Measurements from ENCODE around the gene DOLPP1.
A peak's percentile ranks its signal among the peaks of the same experiment; 100 is the strongest.
"Not testable (repeated sequence)": the region's sequence is repeated elsewhere in the genome, so short reads cannot be mapped to it uniquely, and the experiment has no call there.

The DOLPP1 gene, protein sequence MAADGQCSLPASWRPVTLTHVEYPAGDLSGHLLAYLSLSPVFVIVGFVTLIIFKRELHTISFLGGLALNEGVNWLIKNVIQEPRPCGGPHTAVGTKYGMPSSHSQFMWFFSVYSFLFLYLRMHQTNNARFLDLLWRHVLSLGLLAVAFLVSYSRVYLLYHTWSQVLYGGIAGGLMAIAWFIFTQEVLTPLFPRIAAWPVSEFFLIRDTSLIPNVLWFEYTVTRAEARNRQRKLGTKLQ

GRCh38 chr9:129080601-129081387 is at the start of gene DOLPP1:
DOLPP1 (plus strand) TSS chr9:129081111; CDS start chr9:129081132, 21 bp downstream.
- DNase-seq = peak; percentile 99

GRCh38 chr9:129031514-129031913 is 49.4 kb upstream of the DOLPP1 start:
- DNase-seq = no peak

GRCh38 chr9:129032541-129033159 is 48.3 kb upstream of the DOLPP1 start:
- no peak for DNase-seq

GRCh38 chr9:129033216-129033615 is 47.7 kb upstream of the DOLPP1 start:
- DNase-seq = peak; percentile 37

- not testable (repeated sequence) for DNase-seq
Measured at GRCh38 chr9:129035838-129036237, 45.1 kb upstream of the DOLPP1 start.

DNA sequence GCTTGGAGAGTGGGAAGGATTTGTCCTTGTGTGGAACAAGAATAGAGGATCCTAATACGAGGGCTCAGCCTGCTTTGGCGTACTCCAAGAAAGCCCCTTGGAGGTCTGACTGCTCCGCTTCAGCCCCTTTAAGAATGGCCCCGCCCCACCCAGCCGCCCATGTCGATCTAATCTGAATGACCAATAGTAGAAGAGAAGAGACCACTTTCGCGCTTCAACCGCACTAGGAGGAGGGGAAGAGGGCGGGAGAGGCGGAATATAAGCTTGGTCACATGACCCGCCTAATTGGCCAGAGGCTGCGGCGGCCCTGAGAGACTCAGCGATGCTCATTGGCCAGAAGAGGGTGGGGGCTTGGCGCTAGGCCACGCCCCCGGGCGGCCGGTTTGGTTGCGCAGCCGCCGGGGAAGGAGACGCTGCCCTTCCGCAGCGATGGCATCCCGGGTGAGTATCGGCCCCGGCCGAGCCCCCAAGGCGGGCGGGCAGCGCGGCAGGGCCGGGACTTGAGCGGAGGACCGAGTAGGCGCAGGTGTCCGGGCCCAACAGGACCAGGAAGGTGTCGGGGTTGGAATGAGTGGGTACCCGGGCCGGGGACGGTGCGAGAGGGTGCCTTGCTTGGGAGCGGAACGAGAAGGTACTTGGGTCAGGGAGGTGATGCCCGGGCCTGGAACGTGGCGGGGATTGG is 44.5 kb upstream of the DOLPP1 start, which contains the start of gene MIGA2:
Gene MIGA2 (plus strand): TSS at position 386 of the 682 bp plus-strand sequence. CDS start 3,969 bp downstream, outside the sequence.
- DNase-seq = peak; percentile 99

DNA sequence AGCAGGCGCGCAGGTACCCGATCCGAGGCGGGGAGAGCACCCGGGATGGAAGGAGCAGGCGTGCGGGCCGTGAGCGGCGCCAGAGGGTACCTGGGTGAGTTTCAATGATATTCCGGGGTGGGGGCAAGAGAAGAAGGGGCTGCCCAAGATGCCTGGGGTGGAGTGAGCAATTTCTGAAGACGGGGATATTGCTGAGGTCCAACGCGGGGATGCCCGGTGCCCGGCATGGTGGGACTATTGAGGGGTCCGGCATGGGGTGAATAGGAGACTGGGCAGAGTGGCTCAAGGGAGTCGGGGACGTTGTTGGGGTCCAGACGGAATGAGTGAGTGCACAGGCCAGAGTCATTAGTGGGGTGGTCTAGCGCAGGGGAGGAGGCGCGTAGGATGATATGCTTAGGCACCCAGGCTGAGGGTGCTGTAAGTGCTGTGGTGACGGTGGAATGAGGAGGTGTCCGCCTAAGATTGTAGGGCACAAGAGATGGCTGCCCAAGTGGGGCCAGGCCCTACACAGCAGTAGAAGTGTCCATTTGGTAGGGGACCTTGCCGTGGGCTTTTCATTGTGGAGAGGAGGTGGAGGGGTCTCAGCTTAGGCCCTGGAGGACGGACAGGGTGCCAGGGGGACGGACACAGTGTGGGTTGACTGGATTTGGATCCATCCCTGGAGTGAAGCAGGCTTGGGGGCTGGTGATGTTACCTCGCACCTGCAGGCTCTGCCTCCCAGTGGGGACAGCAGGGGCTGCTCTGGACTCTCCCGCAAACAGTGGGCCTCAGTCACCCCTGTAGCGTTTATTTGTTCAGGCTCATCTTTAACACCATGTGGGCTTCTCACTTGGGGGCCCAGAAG is 43.8 kb upstream of the DOLPP1 start:
- no peak for DNase-seq

DNA sequence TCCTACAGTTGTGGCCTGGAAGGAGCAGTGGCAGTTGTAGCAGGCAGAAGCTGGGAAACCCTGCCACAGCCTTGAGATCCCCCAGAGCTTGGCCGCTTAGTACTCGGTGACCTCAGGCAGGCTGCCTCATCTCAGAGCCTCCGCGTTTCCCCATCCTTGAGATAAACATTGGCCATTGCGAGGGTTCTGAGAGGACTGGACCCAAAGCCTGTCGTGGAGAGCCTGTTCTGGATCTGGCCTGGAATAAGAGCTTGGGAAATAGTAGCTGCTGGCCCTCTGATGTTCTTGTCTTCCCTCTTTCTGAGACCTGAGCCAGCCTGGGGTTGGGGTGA is 43.2 kb upstream of the DOLPP1 start:
- no peak for DNase-seq

DNA sequence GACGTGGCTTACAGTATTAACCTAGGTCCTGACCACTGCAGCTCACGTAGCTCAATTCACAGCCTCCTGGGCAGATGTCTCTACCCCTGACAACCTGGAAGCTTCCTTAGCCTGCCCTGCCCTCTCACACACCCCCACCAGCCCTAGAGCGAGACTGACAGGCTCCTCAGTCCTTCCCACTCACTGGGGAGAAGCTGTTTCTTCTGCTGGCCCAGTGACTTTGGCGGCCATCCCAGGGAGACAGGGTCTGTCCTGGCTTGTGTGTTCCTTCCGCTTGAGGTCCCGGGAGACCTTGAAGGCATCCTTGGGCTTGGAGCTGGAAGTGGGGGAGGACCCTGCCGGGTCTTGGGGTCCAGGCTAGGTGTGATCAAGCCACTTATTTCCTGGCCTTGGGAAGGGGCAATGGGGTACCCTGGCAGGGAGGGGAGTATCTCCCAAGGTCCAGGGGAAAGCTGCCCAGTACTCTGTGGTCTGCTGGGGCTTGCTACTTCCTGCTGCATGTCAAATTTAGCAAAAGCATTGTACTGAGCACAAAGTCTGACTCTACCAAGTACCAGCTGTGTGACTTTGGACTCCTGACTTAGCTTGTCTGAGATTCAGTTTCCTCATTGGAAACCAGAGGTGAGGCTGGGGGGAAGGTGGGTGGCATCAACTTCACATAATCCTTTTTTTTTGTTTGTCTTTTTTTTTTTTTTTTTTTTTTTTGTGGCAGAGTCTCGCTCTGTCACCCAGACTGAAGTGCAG is 42.6 kb upstream of the DOLPP1 start:
- no peak for DNase-seq

DNA sequence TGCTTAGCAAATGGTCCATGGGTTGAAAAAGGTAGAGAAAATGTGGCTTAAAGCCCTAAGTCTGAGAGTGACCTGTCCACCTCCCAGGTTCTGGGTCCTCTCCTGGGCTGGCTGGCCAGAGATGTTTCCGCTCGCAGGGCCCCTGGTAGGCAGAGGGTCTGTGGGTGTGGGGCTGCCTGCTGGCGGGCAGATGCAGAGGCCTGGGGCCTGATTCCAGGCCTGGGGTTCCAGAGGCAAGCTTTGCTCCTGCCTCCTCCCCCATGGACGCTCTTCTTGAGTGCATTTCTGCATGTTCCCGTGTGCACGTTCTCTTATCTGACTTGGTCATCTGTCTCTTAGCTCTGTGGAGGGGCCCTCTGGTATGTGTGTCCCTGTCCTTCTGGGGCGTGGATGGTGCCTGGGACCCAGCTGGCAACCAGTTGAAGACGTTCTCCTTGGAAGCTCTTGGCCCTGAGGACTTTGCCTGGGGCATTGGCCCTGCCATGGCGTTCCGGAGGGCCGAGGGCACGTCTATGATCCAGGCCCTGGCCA is 40.7 kb upstream of the DOLPP1 start:
- no peak for DNase-seq

DNA sequence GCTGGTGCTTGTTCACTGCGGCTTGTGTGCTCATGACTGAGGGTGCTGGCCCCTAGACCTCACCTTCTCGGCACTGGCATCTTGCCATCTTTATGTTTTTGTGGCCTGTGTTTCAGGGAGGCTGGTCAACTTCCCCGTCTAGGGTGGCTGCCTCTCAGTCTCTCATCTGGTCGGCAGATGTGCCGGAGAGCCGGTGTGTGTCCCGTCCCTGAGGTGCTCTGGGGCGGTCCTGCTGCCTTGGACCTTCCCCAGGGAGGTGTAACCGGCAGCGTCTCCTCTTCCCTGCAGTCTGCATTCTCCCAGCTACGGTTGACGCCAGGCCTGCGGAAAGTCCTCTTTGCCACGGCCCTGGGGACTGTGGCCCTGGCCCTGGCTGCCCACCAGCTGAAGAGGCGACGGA is 38.9 kb upstream of the DOLPP1 start:
- DNase-seq = no peak

DNA sequence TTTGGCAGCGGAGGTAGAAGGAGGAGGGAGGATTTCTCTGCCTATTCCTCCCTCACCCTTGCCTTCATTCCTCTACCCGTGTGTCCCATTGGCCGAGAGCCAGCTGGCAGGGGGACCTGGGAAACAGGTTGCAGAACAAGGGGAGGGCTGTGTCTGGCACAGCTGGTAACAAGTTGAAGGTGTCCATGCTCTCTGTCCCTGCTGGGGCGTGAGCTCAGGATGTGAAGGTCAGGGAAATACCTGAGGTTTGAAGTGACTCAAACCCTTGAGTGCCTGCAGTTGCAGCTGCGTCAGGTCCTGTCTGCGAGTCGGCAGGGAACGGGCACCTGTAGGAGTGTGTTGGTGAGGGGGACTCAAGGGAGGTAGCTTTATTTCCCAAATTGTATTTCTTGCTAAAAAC is 28.3 kb upstream of the DOLPP1 start:
- no peak for DNase-seq

DNA sequence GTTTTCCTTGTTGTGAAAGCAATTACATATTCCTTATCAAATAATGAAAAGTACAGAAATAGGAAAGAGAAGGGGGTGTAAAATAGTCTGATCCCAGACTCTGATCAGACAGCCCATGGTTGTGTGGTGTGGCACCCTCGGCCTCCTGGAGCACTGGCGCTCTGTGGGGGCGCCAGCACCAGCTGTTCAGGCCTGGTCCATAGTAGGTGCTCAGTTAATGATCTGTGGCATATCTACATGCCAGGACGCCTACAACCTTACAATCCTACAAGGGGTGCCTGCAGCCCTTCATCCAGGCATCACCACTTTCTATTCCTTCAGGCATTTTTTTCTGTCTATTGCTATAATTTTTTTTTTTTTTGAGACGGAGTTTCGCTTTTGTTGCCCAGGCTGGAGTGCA is 27.9 kb upstream of the DOLPP1 start:
- no peak for DNase-seq

- no peak for DNase-seq
Measured at GRCh38 chr9:129054163-129054851, 26.6 kb upstream of the DOLPP1 start.

DNA sequence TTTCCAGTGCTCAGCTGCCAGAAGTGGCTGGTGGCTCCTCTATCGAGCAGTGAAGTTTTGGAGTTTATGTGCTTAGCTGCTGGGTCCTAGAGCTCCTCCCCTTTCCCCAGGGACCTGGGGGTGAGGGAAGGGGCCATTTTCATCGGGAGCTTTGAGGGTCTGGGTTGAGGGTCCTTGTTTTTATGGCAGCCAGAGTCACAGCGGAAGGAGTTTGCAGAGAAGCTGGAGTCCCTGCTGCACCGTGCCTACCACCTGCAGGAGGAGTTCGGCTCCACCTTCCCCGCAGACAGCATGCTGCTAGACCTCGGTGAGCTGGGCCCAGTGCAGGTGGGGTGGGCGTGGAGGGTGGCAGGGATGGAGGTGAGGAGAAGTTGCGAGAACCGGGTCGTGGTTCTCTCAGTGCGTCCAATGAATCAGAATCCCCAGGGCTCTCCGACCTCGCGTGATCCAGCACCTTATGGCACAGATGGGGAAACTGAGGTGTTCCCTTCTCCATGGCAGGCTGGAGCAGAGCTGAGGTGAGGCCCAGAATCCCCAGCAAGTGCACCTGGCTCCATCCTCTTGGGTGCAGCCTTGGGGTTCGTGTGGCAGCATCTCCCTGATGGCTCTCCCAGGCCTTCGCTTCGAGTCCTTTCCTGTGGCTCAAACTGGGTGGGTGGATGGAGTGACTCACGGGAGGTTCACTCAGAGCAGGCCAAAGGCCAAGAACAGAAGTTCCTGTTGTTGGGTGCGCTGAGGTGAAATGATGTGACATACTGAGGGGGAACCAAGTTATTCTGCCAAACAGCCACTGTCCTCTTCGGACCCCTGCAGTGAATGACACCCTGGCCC is 21.7 kb upstream of the DOLPP1 start:
- no peak for DNase-seq

- no peak for DNase-seq
Measured at GRCh38 chr9:129059796-129060785, 20.8 kb upstream of the DOLPP1 start.

- DNase-seq = no peak
Measured at GRCh38 chr9:129060991-129061390, 19.9 kb upstream of the DOLPP1 start.

- DNase-seq = no peak
Measured at GRCh38 chr9:129063061-129063460, 17.9 kb upstream of the DOLPP1 start.

GRCh38 chr9:129064499-129064908 is 16.4 kb upstream of the DOLPP1 start:
- no peak for DNase-seq
